GM08714 (cell line): Measurements from ENCODE around the gene CACNB4.
"Not testable (repeated sequence)": the region's sequence is repeated elsewhere in the genome, so short reads cannot be mapped to it uniquely, and the experiment has no call there.

Experiments
- H3K4me3 ChIP-seq: fragments of 200-500 bp; sonication (Bioruptor generic); 2 replicates; pipeline ENCODE4 v1.5.1; 2014; ENCODE audit warnings: mild to moderate bottlenecking, low read length, inconsistent platforms
- ZNF274 ChIP-seq: IDR thresholded peaks from 2 replicates; pipeline ENCODE4 v1.6.1; 2012; ENCODE audit warnings: mild to moderate bottlenecking, low read depth, low read length

The CACNB4 gene

GRCh38 chr2:152098496-152099366 lies at the start of gene CACNB4:
Gene CACNB4, minus strand, starts transcription at chr2:152099044.
- peak within 1 kb of the TSS; percentile 79 for H3K4me3 ChIP-seq
- TF ChIP-seq ZNF274 = no peak

GRCh38 chr2:152134488-152135280 lies 35.8 kb upstream of the CACNB4 start:
- TF ChIP-seq ZNF274 = no peak
- no peak overlapping the region for H3K4me3 ChIP-seq

- no peak for TF ChIP-seq ZNF274
- no peak overlapping the region for H3K4me3 ChIP-seq
Measured at GRCh38 chr2:152132306-152132705, 33.5 kb upstream of the CACNB4 start.

GRCh38 chr2:152127628-152128027 lies 28.8 kb upstream of the CACNB4 start:
- H3K4me3 ChIP-seq = no peak overlapping the region
- no peak for TF ChIP-seq ZNF274

- no peak for TF ChIP-seq ZNF274
- H3K4me3 ChIP-seq = no peak overlapping the region
Measured at GRCh38 chr2:152126664-152127063, 27.8 kb upstream of the CACNB4 start.

GRCh38 chr2:152122161-152122560 lies 23.3 kb upstream of the CACNB4 start:
- TF ChIP-seq ZNF274 = no peak
- no peak overlapping the region for H3K4me3 ChIP-seq

- H3K4me3 ChIP-seq = no peak overlapping the region
- TF ChIP-seq ZNF274 = no peak
Measured at GRCh38 chr2:152120430-152120829, 21.6 kb upstream of the CACNB4 start.

GRCh38 chr2:152115952-152116351 lies 17.1 kb upstream of the CACNB4 start:
- no peak overlapping the region for H3K4me3 ChIP-seq
- no peak for TF ChIP-seq ZNF274

- no peak for TF ChIP-seq ZNF274
- H3K4me3 ChIP-seq = no peak overlapping the region
Measured at GRCh38 chr2:152114366-152114765, 15.5 kb upstream of the CACNB4 start.

GRCh38 chr2:152107140-152107539 lies 8.3 kb upstream of the CACNB4 start:
- not testable (repeated sequence) for H3K4me3 ChIP-seq

GRCh38 chr2:152106464-152106863 lies 7.6 kb upstream of the CACNB4 start:
- no peak for TF ChIP-seq ZNF274

GRCh38 chr2:152103271-152103670 lies 4.4 kb upstream of the CACNB4 start:
- no peak for TF ChIP-seq ZNF274
- H3K4me3 ChIP-seq = no peak overlapping the region

More at GRCh38 chr2:152106464-152106863, 7.6 kb upstream of the CACNB4 start:
- no peak overlapping the region for H3K4me3 ChIP-seq

GRCh38 chr2:152100961-152101360 lies 2.1 kb upstream of the CACNB4 start:
- TF ChIP-seq ZNF274 = no peak
- H3K4me3 ChIP-seq = no peak overlapping the region

- no peak for TF ChIP-seq ZNF274
- peak overlapping the region; percentile 79 for H3K4me3 ChIP-seq
Measured at GRCh38 chr2:152099367-152100050, 665 bp upstream of the CACNB4 start.
